Activated CD4-positive, alpha-beta T cell treated with anti-CD3 and anti-CD28 coated beads, Interleukin-2, Interleukin-6, amounts not matched to agents 100 ng/mL and 50 ng/mL, durations not matched to agents 16 hours and 8 hours (primary cell): ENCODE measurements around the gene FCN1.

ENCODE experiments used
- DNase-seq: peaks from one replicate; pipeline ENCODE4 v3.0.0-alpha.2; 2020

FCN1 gene

DNA sequence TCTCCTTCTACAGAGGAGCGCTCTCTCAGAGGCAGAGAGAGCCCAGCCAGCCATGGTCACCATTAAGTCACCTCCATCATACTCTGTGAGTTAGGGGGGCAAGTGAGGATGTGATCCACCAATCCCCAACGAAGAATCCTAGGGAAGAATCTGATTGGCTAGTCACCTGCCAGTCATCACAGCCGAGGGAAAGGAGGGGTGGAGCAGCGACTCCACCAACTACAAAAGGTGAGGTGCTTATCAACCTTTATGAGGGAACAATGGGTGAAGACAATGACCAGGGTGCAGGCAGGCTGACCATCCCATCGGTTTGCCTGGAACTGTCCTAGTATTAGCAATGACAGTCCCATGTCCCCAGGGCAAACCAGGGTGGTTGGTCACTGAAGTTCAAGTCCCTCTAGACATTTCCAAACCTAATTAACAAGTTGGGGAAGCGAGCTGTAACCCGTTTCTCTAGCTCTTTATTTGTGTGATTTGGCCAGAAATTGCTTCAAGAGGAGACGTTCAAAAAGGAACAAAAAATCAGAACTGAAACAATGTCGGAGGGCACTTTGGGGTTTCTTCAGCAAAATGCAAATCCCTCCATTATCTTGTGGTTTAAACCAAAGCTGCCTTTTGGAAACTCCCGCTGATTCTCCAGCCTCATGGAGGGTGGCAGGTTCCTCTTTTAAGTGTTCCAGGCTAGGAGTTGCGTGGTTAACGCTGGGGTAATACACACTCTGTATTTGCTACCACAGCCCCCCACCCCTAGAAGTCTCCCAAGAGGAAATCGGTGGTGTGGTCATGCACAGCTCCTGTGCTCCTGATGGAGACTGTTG, 18.8 kb upstream of the FCN1 start:
- DNase-seq = no peak

DNA sequence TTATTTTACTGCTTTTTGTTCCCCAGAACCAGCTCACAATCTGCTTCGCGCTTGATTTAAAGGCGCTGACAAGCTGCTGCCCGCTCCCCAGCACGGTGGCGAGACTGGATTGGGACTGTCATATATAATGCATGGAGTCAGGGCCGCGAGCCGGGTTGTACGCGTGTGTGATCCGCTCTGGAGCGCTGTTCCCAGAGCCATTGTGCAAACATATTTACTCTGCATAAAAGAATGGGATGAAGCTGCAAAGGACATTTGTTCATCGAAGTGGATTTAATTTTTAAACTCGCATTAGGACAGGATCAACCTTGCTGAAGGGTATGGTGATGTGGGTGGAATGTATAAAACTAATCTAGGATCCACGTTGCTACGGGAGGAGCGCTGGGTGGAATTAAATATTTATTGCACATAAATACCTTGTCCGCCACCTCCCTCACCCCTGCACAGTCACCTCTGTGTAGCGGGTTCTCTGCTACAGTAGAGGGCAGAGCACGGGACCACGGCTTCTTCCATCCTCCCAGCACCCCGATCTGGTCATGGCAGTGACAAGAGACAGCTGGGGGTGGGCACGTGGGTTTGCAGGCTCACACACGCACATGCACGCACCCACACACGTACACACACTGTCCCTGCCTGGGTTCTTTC, 18.1 kb upstream of the FCN1 start:
- DNase-seq = no peak

DNA sequence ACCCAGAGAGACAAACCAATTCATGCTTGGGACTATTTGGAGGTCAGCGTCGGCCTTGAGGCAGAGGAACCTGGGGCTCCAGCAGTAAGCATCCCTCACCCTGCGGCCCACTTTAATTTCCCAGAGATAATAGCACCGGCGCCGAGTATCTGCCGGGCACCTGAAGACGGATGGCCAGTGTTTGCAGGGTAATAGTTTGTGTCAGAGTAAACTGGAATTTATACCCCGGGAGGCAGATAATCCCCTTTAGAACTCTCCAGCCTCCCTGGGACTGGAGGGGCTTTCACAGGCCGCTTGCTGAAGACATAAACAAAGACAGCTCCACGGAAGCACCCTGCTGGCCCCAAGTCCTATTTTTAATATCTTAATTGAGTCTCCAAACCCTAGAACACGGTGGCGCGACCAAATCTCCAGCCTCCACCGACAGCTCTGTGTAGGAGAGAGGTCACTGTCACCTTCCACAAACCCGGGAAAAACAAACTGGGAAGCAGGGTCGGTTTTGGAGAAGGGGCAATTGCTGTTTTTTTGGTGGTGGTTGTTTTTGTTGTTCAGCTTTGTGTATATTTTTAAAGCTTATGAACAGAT, 17.4 kb upstream of the FCN1 start:
- DNase-seq = no peak

DNA sequence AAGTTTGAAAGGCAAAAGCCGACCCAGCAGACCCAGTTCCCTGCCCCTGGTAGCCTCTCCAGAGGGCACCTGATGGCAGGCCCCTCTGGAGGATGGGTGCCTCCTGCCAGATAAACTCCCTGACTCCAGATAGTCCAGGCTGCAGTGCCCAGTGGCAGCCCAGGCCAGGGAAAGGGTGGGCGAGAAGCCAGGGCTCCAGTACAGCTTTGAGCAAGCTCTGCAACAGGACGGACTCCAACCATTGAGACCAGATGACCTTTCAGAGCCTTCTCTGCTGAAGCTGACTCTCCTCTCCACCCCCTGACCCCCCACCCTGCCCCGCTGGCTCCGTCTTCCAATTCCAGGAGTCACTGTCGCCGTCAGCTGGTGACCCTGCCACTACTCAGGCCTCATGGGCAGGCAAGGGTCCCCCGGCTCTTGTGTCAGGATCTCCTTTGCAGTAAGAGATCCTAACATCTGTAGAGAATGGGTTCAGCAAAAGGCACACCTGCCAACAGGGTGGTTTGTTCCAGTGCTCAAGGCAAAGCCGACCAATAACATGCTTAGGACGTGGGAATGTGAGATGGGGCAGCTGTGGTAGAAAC, 15.5 kb upstream of the FCN1 start:
- DNase-seq = no peak

DNA sequence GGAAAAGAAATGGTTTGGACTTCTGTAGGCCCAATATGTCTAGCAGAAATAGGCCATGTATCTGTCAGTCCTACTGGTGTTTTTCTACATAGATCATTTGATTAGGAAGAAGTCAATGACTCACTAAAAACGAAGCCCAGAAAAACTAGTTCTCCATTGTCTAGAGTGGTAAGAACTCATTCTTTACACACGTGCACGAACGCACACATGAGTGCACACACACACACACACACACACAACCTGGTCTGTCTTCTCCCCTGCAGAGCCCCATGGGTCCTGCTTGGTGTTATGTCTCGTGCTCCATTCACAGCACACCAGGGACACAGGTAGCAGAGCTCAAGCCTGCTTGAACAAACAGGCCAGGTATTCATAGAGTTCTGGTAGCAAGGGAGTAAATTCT, 14.9 kb upstream of the FCN1 start:
- DNase-seq = no peak

DNA sequence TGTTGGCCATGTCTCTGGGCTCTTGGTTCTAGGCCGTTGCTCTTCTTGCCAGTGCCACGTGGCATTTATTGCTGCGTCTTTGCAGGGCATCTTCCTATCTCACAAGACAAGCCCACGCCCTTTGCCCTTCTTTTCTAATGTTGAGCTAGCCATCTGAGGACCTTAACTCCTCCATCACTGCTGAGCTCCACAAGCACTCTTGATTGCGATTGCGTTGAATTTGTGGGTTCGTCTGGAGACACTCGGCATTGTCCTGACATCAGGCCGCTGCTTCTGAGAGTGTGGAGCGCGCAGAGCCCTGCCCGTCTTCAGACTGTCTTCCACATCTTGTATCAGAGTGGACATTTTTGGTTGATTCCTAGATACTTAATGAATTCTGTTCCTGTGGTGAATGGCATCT, 14.5 kb upstream of the FCN1 start:
- DNase-seq = no peak

DNA sequence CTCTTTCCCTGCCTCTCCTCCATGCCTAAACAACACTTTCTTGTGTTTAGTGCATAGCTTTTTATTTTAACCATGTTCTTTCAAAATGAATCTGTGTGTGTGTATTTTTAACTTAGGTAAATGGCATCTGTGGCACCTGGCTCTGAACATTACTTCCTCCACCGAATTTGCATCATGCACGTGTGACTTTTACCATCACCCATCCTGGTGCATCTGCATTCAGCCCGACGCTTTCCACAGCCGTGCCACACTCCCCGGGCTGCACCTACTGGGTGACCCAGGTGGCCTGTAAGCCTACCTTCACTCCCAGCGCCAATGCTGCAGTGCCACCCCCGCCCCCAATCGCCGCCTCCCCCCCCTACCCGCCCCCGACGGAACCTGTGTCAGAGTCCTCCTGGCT, 12.7 kb upstream of the FCN1 start:
- no peak for DNase-seq

DNA sequence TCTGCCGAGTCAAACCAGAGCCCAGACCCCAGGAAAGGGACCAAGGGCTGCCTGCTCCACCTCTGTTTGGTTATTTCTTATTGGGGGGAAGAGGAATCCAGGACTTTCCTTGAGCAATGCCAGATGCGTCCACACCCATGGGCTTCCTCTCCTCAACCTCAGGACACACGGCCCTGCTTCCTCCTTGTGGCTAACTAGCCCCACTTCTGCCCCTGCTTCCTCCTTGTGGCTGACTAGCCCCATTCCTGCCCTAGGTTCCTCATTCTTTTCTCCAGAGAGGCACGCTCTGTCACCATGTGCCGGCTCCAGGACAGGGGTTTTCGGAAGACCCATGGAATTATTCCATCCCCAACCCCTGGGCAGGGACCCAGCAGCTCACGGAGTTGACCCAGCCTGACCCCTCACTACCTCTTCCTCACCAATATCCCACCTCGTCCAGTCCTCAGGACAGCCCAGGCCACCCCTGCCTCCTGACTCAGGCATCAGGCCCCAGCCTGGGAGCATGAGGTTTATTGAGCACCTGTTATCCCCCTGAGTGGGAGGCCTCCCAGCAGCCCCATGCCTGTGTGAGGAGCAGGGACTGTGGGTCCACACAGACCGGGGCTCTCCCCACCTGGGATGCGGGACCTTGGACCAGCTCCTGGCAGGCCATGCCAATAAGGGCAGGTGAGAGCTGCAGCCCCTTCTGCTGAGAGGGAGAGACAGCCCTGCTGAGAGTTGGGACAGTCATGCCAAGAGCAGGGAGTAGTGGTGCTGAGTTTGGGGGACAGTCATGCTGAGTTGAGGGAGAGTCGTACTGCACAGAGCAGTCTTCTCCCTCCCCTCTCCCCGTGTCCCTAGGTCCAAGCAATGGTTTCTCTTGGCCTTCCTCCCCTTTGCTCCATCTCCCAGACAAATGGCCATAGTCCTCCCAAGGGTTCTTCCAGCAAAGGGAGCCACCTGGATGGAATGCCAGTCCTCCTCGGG, 11.8 kb upstream of the FCN1 start:
- no peak for DNase-seq

DNA sequence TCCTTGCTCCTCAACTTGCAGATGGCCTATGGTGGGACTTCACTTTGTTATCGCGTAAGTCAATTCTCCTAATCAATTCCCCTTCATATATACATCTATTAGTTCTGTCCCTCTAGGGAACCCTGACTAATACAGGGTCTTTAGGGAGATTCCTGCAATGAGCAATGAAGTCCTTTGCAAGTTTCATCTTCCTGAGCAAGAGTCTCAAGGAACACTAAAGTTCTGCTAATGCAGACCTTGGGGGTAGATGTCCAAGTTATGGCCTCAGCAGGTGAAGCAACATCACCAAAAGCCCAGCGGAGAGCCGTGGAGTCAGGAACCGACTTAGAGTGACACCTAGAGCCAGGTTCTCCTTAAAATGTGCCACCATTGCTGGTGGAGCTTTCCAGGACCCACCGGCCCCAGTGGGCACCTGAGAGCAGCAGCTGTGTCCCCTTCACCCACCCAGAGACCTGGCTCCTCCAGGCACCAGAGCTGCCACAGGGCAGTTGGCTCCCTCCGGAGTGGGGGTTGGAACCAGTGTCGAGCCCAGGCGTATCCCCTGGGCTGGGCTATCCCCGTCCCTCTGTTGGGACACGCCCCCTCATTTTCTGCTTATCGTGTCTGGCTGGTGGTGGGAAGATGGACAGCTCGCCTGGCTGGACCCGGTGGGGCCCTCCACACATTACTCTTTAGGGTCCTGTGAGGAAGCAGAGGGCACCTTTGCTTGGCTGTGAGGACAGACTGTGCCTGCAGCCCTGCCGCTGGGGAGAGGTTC, 10.9 kb upstream of the FCN1 start:
- DNase-seq = no peak

DNA sequence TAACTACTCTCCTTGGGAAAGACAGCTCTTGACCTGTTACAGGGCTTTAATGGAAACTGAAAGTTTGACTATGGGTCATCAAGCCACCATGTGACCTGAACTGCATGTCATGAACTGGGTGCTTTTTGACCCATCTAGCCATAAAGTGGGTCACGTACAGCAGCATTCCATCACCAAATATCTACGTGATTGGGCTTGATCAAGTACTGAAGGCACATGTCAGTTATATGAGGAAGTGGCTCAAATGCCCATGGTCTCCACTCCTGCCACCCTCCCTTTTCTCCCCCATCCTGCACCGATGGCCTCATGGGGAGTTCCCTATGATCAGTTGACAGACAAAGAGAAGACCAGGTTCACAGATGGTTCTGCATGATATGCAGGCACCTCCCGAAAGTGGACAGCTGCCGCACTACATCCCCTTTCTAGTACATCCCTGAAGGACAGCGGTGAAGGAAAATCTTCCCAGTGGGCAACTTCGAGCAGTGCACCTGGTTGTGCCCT, 7.3 kb upstream of the FCN1 start:
- no peak for DNase-seq

DNA sequence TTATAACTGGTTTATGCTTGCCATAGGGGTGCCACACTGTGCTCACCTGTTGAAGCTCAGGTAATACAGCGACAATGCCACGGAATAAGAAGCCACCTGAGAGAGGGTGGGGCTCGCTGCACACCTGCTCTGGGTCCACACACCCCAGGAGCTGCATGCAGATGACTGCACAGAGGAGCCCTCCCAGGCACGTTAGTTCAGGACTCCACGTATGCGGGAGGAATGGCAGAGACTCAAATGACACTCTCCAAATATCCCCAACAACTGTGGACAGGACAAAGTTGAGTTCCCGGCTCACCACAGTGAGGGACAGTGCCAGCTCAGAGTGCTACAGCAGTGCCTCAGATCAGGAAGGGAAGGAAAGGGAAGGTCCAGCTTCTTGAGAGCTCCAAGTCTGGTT, 5.8 kb upstream of the FCN1 start:
- no peak for DNase-seq

DNA sequence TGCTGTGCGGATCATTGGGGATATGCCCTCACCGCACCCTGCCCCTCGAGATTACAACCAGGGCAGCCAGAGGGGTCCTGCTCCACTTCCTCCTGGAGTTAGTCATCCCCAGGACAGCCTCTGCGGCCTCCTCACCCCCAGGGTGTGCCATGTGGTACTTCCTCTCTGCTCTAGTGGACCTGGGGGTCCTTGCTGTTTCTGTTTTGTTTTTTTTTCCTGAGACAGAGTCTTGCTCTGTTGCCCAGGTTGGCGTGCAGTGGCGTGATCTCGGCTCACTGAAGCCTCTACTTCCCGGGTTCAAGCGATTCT, 5.2 kb upstream of the FCN1 start:
- no peak for DNase-seq

DNA sequence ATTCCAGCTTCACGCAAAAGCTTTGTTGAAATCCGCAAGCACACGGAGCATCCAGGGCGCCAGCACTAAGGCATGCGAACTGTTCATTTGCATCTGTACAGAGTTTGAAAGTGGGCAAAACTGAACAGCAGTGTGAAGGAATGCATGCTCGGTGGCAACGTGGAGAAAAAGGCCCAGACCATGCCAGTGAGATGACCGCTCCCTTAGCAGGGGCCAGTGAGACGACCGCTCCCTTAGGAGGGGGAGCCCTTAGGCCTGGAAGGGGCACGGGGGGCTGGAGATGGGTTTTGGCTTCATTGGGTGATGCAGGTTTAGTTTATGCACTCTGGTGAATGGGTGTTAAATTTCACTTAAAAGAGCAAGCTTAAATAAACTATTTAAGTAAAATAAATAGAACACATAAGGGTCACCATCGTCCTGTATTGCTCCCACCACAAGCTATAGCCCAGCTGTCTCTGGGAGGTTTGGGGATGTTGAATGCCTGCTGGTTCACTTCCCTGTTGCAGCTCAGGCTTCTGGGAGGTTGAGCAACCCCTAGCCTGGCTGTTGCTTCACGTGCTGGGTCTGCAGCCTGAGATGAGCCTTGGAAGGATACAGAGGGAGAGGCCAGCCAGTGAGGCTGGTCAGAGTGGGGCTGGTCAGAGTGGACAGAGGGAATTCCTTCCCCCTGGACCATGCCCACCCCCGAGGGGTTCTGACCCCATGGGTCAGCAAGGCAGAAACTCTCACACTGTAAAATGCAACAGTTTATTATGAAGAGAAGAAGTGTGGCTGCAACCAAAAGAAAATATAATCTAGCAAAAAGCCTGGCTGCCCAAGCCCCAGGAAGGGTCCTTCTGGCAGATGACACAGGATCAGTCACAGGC, 4.6 kb upstream of the FCN1 start:
- DNase-seq = no peak

DNA sequence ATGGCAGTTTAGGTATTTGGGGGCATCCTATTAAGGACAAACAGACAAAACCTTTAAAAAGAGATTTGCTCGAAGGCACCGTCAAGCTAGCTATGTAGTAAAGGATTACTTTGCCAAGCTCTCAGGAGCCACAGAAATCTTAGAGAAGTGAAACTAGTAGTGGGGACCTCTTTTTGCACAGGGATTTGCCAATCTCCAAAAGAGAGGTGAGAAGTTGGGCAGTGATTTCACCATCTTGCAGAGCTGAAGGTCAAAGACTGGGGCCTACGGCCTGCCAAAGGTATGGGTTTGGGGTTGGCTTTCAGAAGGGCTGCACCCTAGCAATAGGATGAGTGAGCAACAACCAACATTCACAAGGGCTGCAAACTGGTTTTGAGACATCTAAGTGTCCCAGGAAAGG, 1.6 kb upstream of the FCN1 start:
- DNase-seq = no peak

DNA sequence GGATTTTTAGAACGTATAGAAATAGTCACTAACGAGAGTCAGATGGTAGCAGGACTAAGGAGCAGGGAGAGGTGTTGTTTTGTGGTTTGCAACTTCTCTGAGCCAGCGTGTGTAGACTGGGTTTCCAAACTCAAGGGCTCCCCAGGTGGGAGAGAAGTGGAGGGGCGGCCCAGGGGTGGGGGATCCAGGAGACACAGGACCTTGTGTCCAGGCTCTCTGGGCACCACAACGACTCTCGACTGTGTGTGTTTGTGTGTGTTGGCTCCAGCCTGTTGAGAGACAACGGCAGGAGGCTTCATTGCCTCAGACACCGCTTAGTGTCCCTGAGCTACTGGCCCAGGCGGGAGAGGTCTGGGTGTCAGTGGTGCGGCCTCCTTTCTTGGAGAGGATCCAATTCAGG, 934 bp upstream of the FCN1 start:
- DNase-seq = no peak

DNA sequence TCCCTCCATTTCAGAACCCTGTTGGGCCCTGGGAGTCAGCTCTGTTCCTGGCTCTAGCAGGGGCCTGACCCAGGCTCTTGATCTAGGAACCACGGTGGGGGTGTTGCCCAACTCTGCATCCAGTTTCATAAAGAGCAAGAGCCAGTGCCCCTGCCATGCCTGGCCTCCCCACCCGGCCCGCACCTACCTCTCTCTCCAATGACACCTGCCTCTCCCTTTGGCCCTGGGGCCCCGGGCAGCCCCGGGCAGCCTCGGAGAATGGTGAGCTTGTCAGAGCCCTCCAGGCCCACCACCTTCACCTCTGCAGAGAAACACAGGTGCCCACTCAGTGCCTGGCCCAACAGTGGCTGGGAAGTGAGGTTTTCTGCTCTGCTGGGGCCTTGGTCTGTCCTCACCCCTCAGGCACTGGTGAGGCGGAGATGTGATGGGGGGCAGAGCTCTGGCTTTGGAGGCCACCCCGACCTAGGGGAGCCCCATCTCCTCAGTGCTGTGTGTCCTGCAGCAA, 1.5 kb downstream of the FCN1 start:
- no peak for DNase-seq

DNA sequence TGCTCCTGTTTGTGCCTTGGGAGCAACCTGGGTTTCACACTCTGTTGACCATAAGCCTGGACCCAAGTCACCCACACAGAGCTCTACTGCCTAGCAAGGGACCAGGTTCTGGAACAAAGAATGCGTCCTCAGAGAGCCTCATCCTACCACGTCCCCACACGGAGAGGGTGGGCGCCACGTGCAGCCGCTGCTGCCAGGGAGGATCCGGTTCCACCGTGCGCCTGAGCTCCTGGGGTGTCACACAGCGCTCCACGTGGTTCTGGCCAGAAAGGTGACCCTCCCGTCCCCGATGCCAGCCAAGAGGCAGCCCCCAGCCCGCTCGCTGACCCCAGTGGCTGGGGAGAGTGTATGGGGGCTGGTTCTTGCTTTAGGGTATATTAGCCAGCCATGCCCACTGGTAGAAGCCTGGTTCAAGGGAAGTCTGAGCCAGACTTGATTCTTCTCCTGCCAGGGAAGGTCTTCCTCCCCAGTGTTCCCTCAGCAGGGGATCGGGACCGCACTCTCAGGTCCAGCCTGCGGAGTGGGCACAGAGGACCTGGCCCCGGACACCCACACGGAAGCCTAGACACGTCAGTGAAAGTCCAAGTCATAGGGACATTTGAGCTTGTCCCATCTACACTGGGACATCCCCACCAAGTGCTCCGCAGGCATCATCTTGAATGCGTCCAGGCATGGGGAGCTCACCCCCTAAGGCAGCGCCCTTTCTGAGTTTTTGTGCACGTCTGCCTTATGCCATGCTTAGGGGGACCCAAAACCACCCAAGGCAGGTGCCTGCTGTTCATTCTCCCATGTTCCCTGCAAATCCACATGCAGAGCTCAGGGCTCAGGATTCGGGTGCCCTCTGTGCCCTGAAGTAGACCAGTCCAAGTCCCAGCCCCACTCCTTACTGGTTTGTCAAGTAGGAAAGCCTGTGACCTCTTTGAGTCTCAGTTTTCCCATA, 2.4 kb downstream of the FCN1 start:
- DNase-seq = no peak

DNA sequence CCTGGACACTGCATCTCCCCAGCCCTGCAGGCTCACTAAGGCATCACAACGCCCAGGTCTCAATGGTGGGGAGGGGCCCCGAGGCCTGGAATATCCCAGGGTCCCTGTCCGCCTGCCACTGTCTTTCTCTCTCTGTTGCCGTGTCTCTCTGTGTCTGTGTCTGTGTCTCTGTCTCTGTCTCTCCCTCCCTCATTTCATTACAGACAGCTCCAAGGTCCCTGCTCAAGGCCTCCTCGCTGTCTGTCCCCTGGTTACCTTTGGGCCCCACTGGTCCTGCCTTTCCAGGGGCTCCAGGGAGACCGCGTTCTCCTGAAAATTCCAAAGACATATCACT, 3.2 kb downstream of the FCN1 start:
- no peak for DNase-seq

DNA sequence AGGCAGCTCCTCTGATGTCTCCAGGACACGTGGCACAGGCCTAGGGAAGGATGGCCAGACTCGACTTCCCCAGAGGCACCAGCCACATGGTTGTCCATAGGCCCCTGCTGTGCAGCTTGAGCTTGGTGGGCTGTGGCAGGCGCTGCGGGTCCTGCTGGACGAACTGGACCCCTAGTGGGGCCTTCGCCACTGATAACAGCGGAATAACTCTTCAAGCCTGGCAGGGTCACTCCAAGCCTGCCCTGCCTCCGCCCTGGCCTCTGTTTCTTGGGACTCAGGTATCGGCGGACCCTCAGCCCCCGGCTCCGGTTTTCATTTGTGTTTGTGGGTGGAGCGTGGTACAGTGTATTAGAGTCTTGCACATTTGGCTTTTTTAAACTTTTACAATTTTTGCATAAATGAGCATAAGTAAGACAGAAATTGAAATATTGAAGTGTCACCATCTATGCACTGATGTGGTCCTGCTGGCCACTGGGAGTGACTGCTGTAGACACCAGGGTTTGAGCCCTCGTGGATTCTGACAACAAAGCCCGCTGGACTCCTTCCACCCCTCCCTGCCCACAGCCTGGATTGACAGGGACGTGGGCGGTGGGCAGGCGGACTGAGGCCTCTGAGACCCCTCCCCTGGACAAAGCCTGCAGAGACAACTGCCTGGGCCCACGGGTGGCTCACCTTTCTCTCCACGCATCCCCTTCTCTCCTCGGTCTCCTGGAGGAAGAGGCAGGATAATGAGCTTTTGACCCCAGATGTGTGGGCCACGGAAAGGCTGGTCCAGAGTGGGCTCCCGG, 3.8 kb downstream of the FCN1 start:
- no peak for DNase-seq
